IPS-18a (cell line): ENCODE measurements around the gene GET4.
"Not testable (repeated sequence)": the region's sequence is repeated elsewhere in the genome, so short reads cannot be mapped to it uniquely, and the experiment has no call there.

Experiments used
- H3K27ac ChIP-seq: one replicate; pipeline ENCODE4 v1.5.1; 2013; ENCODE audit warnings: low read length
- H3K27me3 ChIP-seq: one replicate; pipeline ENCODE4 v1.6.1; 2013; ENCODE audit warnings: mild to moderate bottlenecking, low read length; ENCODE audit not compliant: control insufficient read depth, insufficient read depth
- H3K36me3 ChIP-seq: one replicate; pipeline ENCODE4 v1.6.1; 2013; ENCODE audit warnings: low read depth, low read length; ENCODE audit not compliant: control insufficient read depth
- H3K4me1 ChIP-seq: one replicate; pipeline ENCODE4 v1.6.1; 2013; ENCODE audit warnings: low read depth, low read length; ENCODE audit not compliant: control insufficient read depth
- H3K4me3 ChIP-seq: one replicate; pipeline ENCODE4 v1.5.1; 2013; ENCODE audit warnings: low read length
- H3K9ac ChIP-seq: one replicate; pipeline ENCODE4 v1.6.1; 2013; ENCODE audit warnings: mild to moderate bottlenecking, low read length, moderate library complexity
- H3K9me3 ChIP-seq: one replicate; pipeline ENCODE4 v1.6.1; 2013; ENCODE audit warnings: low read depth, low read length; ENCODE audit not compliant: control insufficient read depth

Gene GET4

GRCh38 chr7:862157-862556 is 14.2 kb upstream of the GET4 start:
- no peak overlapping the region for H3K27ac ChIP-seq
- H3K36me3 ChIP-seq, result peaks cover 67% of the 10 kb centered on the region
- no peaks in the 10 kb centered on the region for H3K4me1 ChIP-seq

GRCh38 chr7:863106-863505 is 13.2 kb upstream of the GET4 start:
- H3K36me3 ChIP-seq, result peaks cover 70% of the 10 kb centered on the region
- H3K9me3 ChIP-seq, result no peaks in the 10 kb centered on the region
- no peak overlapping the region for H3K4me3 ChIP-seq
- H3K9ac ChIP-seq, result no peak overlapping the region
- H3K27ac ChIP-seq, result no peak overlapping the region
- H3K4me1 ChIP-seq, result no peaks in the 10 kb centered on the region
- H3K27me3 ChIP-seq, result no peaks in the 10 kb centered on the region

More at GRCh38 chr7:862157-862556, 14.2 kb upstream of the GET4 start:
- Histone ChIP-seq H3K9ac (no peak overlapping the region), H3K27me3 (no peaks in the 10 kb centered on the region), H3K4me3 (no peak overlapping the region), H3K9me3 (no peaks in the 10 kb centered on the region)

- Histone ChIP-seq H3K36me3 (peaks cover 58% of the 10 kb centered on the region), H3K9ac (no peak overlapping the region), H3K27me3 (no peaks in the 10 kb centered on the region), H3K9me3 (no peaks in the 10 kb centered on the region), H3K4me1 (no peaks in the 10 kb centered on the region), H3K4me3 (no peak overlapping the region), H3K27ac (no peak overlapping the region)
Measured at GRCh38 chr7:865921-866320, 10.4 kb upstream of the GET4 start.

GRCh38 chr7:867001-867405 is 9.4 kb upstream of the GET4 start:
- no peak overlapping the region for H3K9ac ChIP-seq

GRCh38 chr7:867406-868188 is 8.8 kb upstream of the GET4 start:
- Histone ChIP-seq H3K9me3 (no peaks in the 10 kb centered on the region), H3K9ac (no peak overlapping the region), H3K27me3 (no peaks in the 10 kb centered on the region), H3K4me3 (no peak overlapping the region), H3K4me1 (no peaks in the 10 kb centered on the region), H3K27ac (no peak overlapping the region), H3K36me3 (peaks cover 51% of the 10 kb centered on the region)

More at GRCh38 chr7:867001-867405, 9.4 kb upstream of the GET4 start:
- peaks cover 51% of the 10 kb centered on the region for H3K36me3 ChIP-seq
- no peak overlapping the region for H3K4me3 ChIP-seq
- H3K4me1 ChIP-seq, result no peaks in the 10 kb centered on the region
- no peak overlapping the region for H3K27ac ChIP-seq
- H3K9me3 ChIP-seq, result no peaks in the 10 kb centered on the region
- no peaks in the 10 kb centered on the region for H3K27me3 ChIP-seq

DNA sequence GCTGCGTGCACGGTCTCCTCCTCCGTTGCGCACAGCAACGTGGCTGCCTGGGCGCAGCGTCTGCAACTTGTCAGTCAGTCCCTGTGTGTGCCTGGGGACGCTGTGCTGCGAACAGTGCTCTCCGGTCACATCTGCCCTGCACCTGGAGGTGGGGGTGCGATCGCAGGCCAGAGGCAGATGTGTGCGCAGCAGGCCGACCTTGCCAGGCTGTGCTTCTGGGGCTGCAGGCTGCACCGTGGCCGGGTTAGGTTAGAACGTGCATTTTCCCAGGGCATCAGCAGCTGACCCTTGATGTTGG is 8.2 kb upstream of the GET4 start:
- Histone ChIP-seq H3K9me3 (no peaks in the 10 kb centered on the region), H3K36me3 (peaks cover 50% of the 10 kb centered on the region), H3K4me1 (no peaks in the 10 kb centered on the region), H3K9ac (no peak overlapping the region), H3K4me3 (no peak overlapping the region), H3K27me3 (no peaks in the 10 kb centered on the region), H3K27ac (no peak overlapping the region)

DNA sequence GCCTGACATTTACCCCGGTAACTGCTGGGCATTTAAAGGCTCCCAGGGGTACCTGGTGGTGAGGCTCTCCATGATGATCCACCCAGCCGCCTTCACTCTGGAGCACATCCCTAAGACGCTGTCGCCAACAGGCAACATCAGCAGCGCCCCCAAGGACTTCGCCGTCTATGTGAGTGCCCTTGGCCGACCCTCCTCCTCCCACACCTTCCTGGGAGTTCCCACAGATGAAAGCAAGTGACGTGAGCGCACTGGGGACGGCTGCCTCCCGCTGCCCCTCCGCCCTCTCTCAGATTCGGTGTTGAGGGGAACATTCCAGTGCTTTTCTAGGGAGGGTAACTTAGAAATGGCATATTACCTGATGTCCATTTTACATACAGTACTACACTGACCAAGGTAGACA is 7.0 kb upstream of the GET4 start:
- Histone ChIP-seq H3K27me3 (no peaks in the 10 kb centered on the region), H3K9me3 (no peaks in the 10 kb centered on the region), H3K4me3 (no peak overlapping the region), H3K4me1 (peaks cover 5% of the 10 kb centered on the region), H3K27ac (no peak overlapping the region), H3K9ac (no peak overlapping the region), H3K36me3 (peaks cover 51% of the 10 kb centered on the region)

GRCh38 chr7:871900-872537 is 4.3 kb upstream of the GET4 start:
- peaks cover 45% of the 10 kb centered on the region for H3K36me3 ChIP-seq
- no peak overlapping the region for H3K4me3 ChIP-seq
- no peak overlapping the region for H3K27ac ChIP-seq
- H3K9ac ChIP-seq, result no peak overlapping the region
- H3K4me1 ChIP-seq, result peaks cover 5% of the 10 kb centered on the region
- no peaks in the 10 kb centered on the region for H3K9me3 ChIP-seq
- no peaks in the 10 kb centered on the region for H3K27me3 ChIP-seq

GRCh38 chr7:872685-873084 is 3.7 kb upstream of the GET4 start:
- not testable (repeated sequence) for H3K9ac ChIP-seq, H3K27me3 ChIP-seq, H3K27ac ChIP-seq, H3K4me3 ChIP-seq, H3K4me1 ChIP-seq, H3K9me3 ChIP-seq
- H3K36me3 ChIP-seq, result peaks cover 39% of the 10 kb centered on the region

GRCh38 chr7:873367-874002 is 2.9 kb upstream of the GET4 start:
- Histone ChIP-seq H3K4me3 (no peak overlapping the region), H3K27ac (no peak overlapping the region), H3K36me3 (peaks cover 38% of the 10 kb centered on the region), H3K4me1 (peaks cover 10% of the 10 kb centered on the region), H3K9ac (no peak overlapping the region), H3K27me3 (no peaks in the 10 kb centered on the region), H3K9me3 (no peaks in the 10 kb centered on the region)

- H3K27me3 ChIP-seq, result no peaks in the 10 kb centered on the region
- H3K36me3 ChIP-seq, result peaks cover 39% of the 10 kb centered on the region
- H3K9ac ChIP-seq, result no peak overlapping the region
- H3K27ac ChIP-seq, result no peak overlapping the region
- H3K4me3 ChIP-seq, result no peak overlapping the region
- H3K9me3 ChIP-seq, result no peaks in the 10 kb centered on the region
- H3K4me1 ChIP-seq, result peaks cover 10% of the 10 kb centered on the region
Measured at GRCh38 chr7:874031-874749, 2.2 kb upstream of the GET4 start.
